Pancreas (tissue), 10 donors: ENCODE results near the gene LEKR1. TPM values are rescaled to one million over a fixed set of nuclear protein-coding genes. Genes with fewer than 3 reads are reported as not detected.

ENCODE experiments used
- ATAC-seq, 4 donors: fragments of 200-7000 bp; cut with Tn5 transposase; one replicate each; pipeline versions ENCODE4 v1.8.0 to v1.9.1; 2020; ENCODE audit warnings: mild to moderate bottlenecking in 4 of 4, moderate library complexity in 4 of 4
- DNase-seq, 6 donors: peaks; one replicate each; pipeline ENCODE4 v3.0.0-alpha.2; 2020
- FAIRE-seq: peaks from 2 replicates; lab custom pipeline; 2012; peaks lifted over from hg19 to GRCh38; lab: Jason Lieb, UNC
- H3K27ac ChIP-seq, 4 donors: fragments of 200-600 bp; sonication (generic); 1 replicate in 3 of 4; 2 replicates in 1 of 4; pipeline versions ENCODE4 v1.5.0 to v1.8.0; 2020
- H3K27me3 ChIP-seq, 4 donors: fragments of 200-600 bp; one replicate each; pipeline ENCODE4 v1.8.0; 2021
- H3K36me3 ChIP-seq, 3 donors: fragments of 200-600 bp; sonication (generic) in 1 of 3; one replicate each; pipeline versions ENCODE4 v1.5.0 to v1.8.0; 2020 to 2021
- H3K4me1 ChIP-seq, 3 donors: fragments of 200-600 bp; one replicate each; pipeline ENCODE4 v1.8.0; 2021
- H3K4me3 ChIP-seq, 4 donors: fragments of 200-600 bp; sonication (generic) in 2 of 4; one replicate each; pipeline versions ENCODE4 v1.5.0 to v1.8.0; 2020 to 2021
- H3K9me3 ChIP-seq, 4 donors: fragments of 200-600 bp; one replicate each; pipeline ENCODE4 v1.8.0; 2021
- WGBS, 2 donors: extraction: QIAGEN DNeasy Blood & Tissue Kit; methylation state at CpG; one replicate each; pipeline ENCODE4 v1.1.7; 2013; 5-methylcytosine and 5-hydroxymethylcytosine counted together
- intact Hi-C, 3 donors: fragments of 100-400 bp; cut with DNase I; formaldehyde crosslinking; loops; one replicate each; pipeline versions ENCODE4 v1.11.1 to v1.14.2; 2022
- polyA plus RNA-seq, 2 donors: library from polyadenylated mRNA; stranded (reverse); fragments of 200-250 nt; gene quantifications; one replicate each; pipeline ENCODE4 v1.2.3, GENCODE V29; 2013
- total RNA-seq, 6 donors: library from RNA; stranded (reverse); fragmentation: NEBNext Ultra II Directional in 4 of 6; extraction: Animal tissue kit (Norgen Biotek cat#: 25700) in 4 of 6; gene quantifications; one replicate each; pipeline versions ENCODE4 v1.2.1 to v1.2.4, GENCODE V29; 2021 to 2023
- TF ChIP-seq, protein P1 (sequence below), 4 donors: fragments of 200-600 bp; sonication (generic) in 3 of 4; IDR thresholded peaks; one replicate each; pipeline versions ENCODE4 v1.5.0 to v1.8.0; 2021; ENCODE audit warnings: antibody characterized with exemption in 4 of 4
- donor health status: healthy with polysubstance abuse.
- donor health status: DM: no; HTN: no; CAD: no; lungs with moderate emphysema.
- donor health status: DM: no; HTN: no; CAD: no.
- donor health status: control.
- donor health status: control.
- donor health status: Bipolar disorder and iron deficiency.
- donor health status: DM: yes; HTN: yes; CAD: no.
- donor health status: DM: no; HTN: no; CAD: no.
- donor health status: DM: no; HTN: no; CAD: no.
- donor health status: DM: yes; HTN: yes; CAD: no.

Gene LEKR1
- total and polyA plus RNA-seq, 8 donors, result 0.88 to 2.8 (median 2.0) TPM

DNA sequence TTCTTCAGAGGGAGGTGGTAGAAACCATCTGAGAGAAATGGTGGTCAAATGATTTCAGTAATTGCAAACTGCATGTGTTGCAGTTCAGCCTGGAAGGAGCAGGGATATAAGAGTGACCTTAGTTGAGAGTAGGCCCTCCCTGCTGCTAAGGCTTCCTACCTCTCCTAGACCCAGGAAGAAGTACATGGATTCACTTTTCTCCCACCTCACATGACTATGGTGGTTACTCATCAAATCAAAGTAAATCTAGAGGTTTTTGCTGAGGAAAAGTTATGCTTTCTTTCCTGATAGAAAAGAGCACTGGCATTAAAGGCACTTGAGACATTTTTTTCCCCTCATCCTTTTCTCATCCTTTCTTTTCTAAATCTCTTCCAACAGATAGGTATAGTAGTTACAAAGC, 43.2 kb upstream of the LEKR1 start:
- no peak for ATAC-seq
- DNase-seq, result no peak
- Histone ChIP-seq H3K4me1 (no peaks in the 10 kb centered on the region), H3K27me3 (no peaks in the 10 kb centered on the region), H3K9me3 (no peaks in the 10 kb centered on the region), H3K4me3 (no peak overlapping the region), H3K36me3 (no peaks in the 10 kb centered on the region), H3K27ac (no peak overlapping the region)
- TF ChIP-seq, protein P1, sequence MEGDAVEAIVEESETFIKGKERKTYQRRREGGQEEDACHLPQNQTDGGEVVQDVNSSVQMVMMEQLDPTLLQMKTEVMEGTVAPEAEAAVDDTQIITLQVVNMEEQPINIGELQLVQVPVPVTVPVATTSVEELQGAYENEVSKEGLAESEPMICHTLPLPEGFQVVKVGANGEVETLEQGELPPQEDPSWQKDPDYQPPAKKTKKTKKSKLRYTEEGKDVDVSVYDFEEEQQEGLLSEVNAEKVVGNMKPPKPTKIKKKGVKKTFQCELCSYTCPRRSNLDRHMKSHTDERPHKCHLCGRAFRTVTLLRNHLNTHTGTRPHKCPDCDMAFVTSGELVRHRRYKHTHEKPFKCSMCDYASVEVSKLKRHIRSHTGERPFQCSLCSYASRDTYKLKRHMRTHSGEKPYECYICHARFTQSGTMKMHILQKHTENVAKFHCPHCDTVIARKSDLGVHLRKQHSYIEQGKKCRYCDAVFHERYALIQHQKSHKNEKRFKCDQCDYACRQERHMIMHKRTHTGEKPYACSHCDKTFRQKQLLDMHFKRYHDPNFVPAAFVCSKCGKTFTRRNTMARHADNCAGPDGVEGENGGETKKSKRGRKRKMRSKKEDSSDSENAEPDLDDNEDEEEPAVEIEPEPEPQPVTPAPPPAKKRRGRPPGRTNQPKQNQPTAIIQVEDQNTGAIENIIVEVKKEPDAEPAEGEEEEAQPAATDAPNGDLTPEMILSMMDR (IDR thresholded peaks at IDR 0.05), result no peak
- FAIRE-seq, result no peak
- intact Hi-C loops, result no loop called here

DNA sequence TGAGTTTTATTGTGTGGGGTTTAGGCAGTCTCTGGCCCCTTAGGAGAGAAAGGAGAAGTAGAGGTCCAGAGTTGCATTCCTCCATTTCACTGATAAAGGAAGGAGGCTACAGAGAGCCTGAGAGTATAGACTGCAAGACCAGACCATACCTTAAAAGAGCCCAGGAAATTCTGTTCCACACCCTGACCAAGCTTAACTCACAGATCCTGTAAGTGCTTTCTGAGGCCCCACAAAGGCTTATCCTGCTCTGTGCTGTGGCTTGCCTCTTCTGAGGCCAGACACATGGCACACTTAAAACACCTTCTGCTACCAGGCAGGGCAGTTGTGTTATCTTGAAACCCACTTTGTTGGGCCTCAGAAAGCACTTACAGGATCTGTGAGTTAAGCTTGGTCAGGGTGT, 39.2 kb upstream of the LEKR1 start:
- FAIRE-seq, result no peak
- peaks cover 0 to 7% (median 5%) of the 10 kb centered on the region in 3 donors for H3K4me1 ChIP-seq
- intact Hi-C loops, result no loop called here
- H3K27me3 ChIP-seq, result no peaks in the 10 kb centered on the region
- DNase-seq, result no peak
- no peak overlapping the region for H3K4me3 ChIP-seq
- no peak for ATAC-seq
- H3K27ac ChIP-seq, result no peak overlapping the region
- TF ChIP-seq, protein P1 (IDR thresholded peaks at IDR 0.05), result no peak
- no peaks in the 10 kb centered on the region for H3K9me3 ChIP-seq
- H3K36me3 ChIP-seq, result no peaks in the 10 kb centered on the region

DNA sequence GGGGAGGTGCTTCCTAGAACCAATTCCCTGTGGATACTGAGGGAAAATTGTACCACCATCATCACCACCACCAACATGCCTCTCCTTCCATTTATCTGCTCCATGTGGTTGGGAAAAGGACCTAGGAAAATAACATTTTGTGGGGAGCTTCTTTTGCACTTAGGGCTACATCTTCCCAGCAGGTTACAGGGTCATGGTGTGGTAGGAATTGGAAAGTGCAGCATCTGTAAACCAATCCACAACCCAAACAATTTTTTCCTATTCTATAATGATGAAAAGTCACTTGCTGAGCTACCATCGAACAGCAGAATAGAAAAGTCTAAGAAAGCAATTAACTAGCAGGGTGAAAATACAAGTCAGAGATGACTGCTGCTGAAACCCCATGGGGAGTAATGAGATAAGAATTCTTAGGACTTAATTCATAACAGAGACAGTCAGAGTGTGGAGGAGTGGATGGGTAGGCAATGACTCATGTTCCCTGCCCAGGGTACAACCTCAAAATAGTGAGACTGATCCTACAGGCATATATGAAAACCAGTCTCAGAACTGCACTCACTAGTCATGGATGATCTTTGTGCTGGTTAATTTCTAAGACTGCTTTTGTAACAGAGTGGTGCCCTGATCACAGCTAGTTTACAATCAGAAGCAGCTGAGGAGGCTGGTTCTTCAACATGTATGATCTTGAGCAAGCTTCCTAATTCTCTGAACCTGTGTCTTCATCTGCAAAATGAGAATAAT, 38.1 kb upstream of the LEKR1 start:
- TF ChIP-seq, protein P1 (IDR thresholded peaks at IDR 0.05), result no peak
- Histone ChIP-seq H3K4me1 (peaks cover 0 to 7% (median 5%) of the 10 kb centered on the region in 3 donors), H3K9me3 (no peaks in the 10 kb centered on the region), H3K27ac (no peak overlapping the region), H3K4me3 (no peak overlapping the region), H3K36me3 (no peaks in the 10 kb centered on the region), H3K27me3 (no peaks in the 10 kb centered on the region)
- DNase-seq (no peak), FAIRE-seq (no peak), ATAC-seq (peak in 2 of 4 donors; percentile 25 to 38)
- 79 to 89% methylated on average over 1 of the region's 1 CpG for WGBS, 2 donors
- intact Hi-C loops, result no loop called here

- no peaks in the 10 kb centered on the region for H3K36me3 ChIP-seq
- H3K27me3 ChIP-seq, result no peaks in the 10 kb centered on the region
- FAIRE-seq, result no peak
- H3K4me3 ChIP-seq, result no peak overlapping the region
- WGBS, 2 donors, result 30 to 32% methylated on average over 3 of the region's 3 CpGs
- ATAC-seq, result no peak
- TF ChIP-seq, protein P1 (IDR thresholded peaks at IDR 0.05), result no peak
- intact Hi-C loops, result no loop called here
- H3K4me1 ChIP-seq, result peaks cover 0 to 7% (median 5%) of the 10 kb centered on the region in 3 donors
- DNase-seq, result no peak
- no peaks in the 10 kb centered on the region for H3K9me3 ChIP-seq
- no peak overlapping the region for H3K27ac ChIP-seq
These were observed 37.3 kb upstream of the LEKR1 start for GRCh38 chr3:156788846-156789245.

- intact Hi-C loops, result no loop called here
- Histone ChIP-seq H3K27ac (no peak overlapping the region), H3K27me3 (no peaks in the 10 kb centered on the region), H3K36me3 (no peaks in the 10 kb centered on the region), H3K4me1 (peaks cover 0 to 7% (median 5%) of the 10 kb centered on the region in 3 donors), H3K9me3 (no peaks in the 10 kb centered on the region), H3K4me3 (no peak overlapping the region)
- TF ChIP-seq, protein P1 (IDR thresholded peaks at IDR 0.05), result no peak
- DNase-seq, result no peak
- no peak for ATAC-seq
- no peak for FAIRE-seq
These were observed 36.0 kb upstream of the LEKR1 start for GRCh38 chr3:156790156-156790555.
